Ishikawa (cell line): ENCODE results near the gene PRXL2B.

Source experiments
- CEBPB ChIP-seq: IDR thresholded peaks from 2 replicates; pipeline ENCODE4 v1.6.1; 2012
- CREB1 ChIP-seq: IDR thresholded peaks from 2 replicates; pipeline ENCODE4 v1.6.1; 2012; ENCODE audit warnings: low read depth
- TAF1 ChIP-seq: IDR thresholded peaks from 2 replicates; pipeline ENCODE4 v1.6.1; 2012; ENCODE audit warnings: low read depth, mild to moderate bottlenecking
- YY1 ChIP-seq: IDR thresholded peaks from 2 replicates; pipeline ENCODE4 v1.6.1; 2012; ENCODE audit warnings: low read depth
- TF ChIP-seq, protein P1 (sequence below): IDR thresholded peaks from 2 replicates; pipeline ENCODE4 v1.6.1; 2012; ENCODE audit warnings: low read depth, mild to moderate bottlenecking
- TF ChIP-seq, protein P2 (sequence below): IDR thresholded peaks from 2 replicates; pipeline ENCODE4 v1.6.1; 2012

DNA sequence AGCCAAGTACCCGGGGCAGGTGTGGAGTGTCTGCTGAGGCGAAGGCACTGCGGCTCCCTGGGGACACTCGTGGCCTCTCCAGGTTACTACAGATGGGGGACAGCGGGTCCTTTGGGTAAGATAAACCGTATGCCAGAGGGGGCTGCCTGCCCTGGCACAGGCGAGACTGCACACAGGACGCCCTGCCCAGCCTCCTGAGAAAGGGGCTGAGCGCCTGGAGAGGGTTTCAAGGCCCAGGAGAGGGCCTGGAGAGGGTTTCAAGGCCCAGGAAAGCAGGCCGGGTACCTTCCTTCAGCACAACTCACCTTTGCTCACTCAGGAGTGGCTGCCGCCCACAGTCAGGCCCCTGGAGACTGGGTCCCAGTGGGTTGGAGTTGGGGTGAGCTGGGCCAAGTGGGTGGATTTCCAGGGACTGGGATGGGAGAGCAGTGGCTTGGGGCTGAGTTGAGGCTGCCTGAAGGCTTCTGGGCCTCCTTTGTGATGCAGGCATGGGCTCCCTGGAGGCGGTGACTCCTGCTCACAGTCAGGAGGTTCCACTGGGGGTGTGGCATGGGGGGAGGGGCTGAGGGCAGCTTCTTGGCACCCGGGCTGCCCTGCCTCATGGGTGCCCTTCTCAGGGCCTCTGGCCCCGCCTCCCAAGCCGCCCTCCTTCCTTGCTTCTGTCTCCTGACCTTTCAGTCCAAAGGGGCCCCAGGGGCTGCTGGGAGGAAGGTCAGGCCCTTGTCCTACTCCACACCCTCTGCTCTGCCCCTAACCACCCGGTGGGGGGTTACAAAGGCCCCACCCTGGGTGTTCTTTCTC is 46.2 kb downstream of the PRXL2B start, which contains the start of gene MMEL1:
- TF ChIP-seq, protein P1, sequence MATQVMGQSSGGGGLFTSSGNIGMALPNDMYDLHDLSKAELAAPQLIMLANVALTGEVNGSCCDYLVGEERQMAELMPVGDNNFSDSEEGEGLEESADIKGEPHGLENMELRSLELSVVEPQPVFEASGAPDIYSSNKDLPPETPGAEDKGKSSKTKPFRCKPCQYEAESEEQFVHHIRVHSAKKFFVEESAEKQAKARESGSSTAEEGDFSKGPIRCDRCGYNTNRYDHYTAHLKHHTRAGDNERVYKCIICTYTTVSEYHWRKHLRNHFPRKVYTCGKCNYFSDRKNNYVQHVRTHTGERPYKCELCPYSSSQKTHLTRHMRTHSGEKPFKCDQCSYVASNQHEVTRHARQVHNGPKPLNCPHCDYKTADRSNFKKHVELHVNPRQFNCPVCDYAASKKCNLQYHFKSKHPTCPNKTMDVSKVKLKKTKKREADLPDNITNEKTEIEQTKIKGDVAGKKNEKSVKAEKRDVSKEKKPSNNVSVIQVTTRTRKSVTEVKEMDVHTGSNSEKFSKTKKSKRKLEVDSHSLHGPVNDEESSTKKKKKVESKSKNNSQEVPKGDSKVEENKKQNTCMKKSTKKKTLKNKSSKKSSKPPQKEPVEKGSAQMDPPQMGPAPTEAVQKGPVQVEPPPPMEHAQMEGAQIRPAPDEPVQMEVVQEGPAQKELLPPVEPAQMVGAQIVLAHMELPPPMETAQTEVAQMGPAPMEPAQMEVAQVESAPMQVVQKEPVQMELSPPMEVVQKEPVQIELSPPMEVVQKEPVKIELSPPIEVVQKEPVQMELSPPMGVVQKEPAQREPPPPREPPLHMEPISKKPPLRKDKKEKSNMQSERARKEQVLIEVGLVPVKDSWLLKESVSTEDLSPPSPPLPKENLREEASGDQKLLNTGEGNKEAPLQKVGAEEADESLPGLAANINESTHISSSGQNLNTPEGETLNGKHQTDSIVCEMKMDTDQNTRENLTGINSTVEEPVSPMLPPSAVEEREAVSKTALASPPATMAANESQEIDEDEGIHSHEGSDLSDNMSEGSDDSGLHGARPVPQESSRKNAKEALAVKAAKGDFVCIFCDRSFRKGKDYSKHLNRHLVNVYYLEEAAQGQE = no peak
- no peak for TF ChIP-seq CREB1
- TF ChIP-seq CEBPB = no peak
- TF ChIP-seq TAF1 = no peak
- TF ChIP-seq, protein P2, sequence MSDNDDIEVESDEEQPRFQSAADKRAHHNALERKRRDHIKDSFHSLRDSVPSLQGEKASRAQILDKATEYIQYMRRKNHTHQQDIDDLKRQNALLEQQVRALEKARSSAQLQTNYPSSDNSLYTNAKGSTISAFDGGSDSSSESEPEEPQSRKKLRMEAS = no peak
- TF ChIP-seq YY1 = no peak
